HTR-8/SVneo (cell line): Measurements from ENCODE around the gene PRKAG2.
A peak's percentile ranks its signal among the peaks of the same experiment; 100 is the strongest.
"Not testable (repeated sequence)": the region's sequence is repeated elsewhere in the genome, so short reads cannot be mapped to it uniquely, and the experiment has no call there.

Source experiments
- DNase-seq: peaks from one replicate; pipeline ENCODE4 v3.0.0; 2011; ENCODE audit warnings: low spot score, mixed read lengths; ENCODE audit not compliant: insufficient read length
- FAIRE-seq: peaks from 2 replicates; lab custom pipeline; 2011; peaks lifted over from hg19 to GRCh38; lab: Jason Lieb, UNC

The PRKAG2 gene

GRCh38 chr7:151888079-151889067 lies 11.5 kb upstream of the PRKAG2 start:
- no peak for FAIRE-seq
- no peak for DNase-seq

GRCh38 chr7:151886783-151887182 lies 9.9 kb upstream of the PRKAG2 start:
- DNase-seq (no peak), FAIRE-seq (no peak)

DNA sequence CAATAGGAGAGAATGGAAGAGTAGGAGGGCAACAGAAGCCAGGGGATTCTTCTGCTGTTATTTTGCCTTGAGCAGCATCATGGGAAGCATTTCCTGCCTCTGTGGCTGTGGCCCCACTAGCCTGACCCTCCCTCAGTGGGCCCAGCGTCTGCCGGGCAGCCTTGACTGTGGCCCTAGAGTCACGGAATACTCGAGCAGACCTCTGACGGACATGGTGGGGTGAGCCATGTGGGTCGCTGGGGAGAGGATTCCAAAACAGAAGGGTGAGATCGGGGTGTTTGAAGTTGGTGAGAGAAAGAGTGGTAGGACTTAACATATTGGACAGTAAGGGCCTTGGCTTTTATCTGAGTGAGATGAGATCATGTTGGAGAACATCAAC lies 8.3 kb upstream of the PRKAG2 start:
- DNase-seq = no peak
- FAIRE-seq = no peak

GRCh38 chr7:151884312-151885201 lies 7.6 kb upstream of the PRKAG2 start:
- FAIRE-seq = no peak

GRCh38 chr7:151883857-151884256 lies 6.9 kb upstream of the PRKAG2 start:
- DNase-seq = no peak
- no peak for FAIRE-seq

More at GRCh38 chr7:151884312-151885201, 7.6 kb upstream of the PRKAG2 start:
- no peak for DNase-seq

DNA sequence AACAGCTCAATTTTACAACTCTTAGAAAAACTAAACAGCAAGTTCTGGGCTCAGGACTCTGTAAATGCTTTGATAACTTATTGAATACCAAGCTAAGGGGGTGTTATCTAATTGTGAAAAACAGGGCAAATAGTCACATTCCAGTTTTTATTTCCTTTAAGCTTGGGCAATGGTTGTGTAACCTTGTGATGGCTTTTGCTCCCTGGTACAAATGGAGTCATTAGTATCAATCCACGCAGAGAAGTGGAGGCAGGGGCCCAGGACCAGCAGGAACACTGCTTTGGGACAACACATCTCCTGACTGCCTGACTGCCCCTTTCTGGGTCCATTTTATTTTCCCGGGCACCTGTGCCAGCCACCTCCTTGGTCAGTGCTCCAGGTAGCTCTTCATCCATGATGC lies 5.8 kb upstream of the PRKAG2 start:
- FAIRE-seq (no peak), DNase-seq (no peak)

DNA sequence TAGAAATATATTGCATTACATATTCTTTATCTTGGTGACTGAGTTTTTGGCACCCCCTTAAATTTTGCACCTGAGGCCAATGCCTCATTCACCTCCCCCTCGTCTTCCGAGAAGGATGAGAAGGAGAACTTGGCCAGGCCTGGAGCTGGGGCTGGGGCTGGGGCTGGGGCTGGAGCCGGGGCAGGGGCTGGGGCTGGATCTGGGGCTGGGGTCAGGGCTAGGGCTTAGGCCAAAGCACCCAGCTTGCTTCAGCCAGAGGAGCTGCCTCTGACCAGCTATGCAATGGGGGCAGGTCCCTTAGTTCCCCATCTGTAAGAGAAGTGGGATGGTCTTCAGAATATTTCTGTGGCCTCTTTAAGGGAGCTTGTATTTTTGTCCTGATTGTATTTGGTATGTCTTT lies 3.8 kb upstream of the PRKAG2 start:
- no peak for FAIRE-seq
- DNase-seq = no peak

GRCh38 chr7:151877911-151878835 lies 1.3 kb upstream of the PRKAG2 start:
- DNase-seq (no peak), FAIRE-seq (no peak)

GRCh38 chr7:151875942-151876898 lies 695 bp downstream of the PRKAG2 start:
- DNase-seq = peak; percentile 56
- FAIRE-seq = no peak

GRCh38 chr7:151874479-151874878 lies 2.4 kb downstream of the PRKAG2 start:
- not testable (repeated sequence) for FAIRE-seq

DNA sequence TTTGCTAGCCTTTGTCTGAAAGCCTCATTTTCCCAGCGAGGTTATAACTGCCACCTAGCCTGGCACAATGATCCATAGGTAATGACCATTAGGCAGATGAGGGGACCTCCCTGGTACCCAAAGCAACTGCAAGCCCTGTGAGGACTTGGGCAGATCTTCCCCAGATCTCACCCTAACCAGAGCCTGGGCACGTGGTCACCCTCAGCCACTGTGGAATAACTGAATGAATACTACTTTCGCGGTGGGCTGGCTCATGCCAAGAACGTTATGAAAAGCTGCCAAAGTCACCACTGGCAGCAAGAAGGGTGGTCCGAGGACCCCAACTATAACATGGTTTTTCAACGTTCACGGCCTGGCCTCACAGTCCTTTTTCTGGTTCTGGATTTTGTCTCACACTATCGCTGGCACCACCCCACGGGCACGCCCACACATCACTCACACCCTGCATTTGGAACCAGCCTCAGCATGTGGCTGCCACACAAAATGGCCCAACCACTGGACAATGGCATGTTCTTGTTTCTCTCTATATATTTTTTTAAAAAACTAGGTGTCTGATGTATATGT lies 3.4 kb downstream of the PRKAG2 start:
- no peak for DNase-seq
- FAIRE-seq = no peak

More at GRCh38 chr7:151874479-151874878, 2.4 kb downstream of the PRKAG2 start:
- DNase-seq = not testable (repeated sequence)

- no peak for FAIRE-seq
- DNase-seq = no peak
Measured at GRCh38 chr7:151872531-151873401, 4.1 kb downstream of the PRKAG2 start.

- FAIRE-seq = no peak
- DNase-seq = no peak
Measured at GRCh38 chr7:151871904-151872303, 5.0 kb downstream of the PRKAG2 start.

- no peak for FAIRE-seq
Measured at GRCh38 chr7:151871189-151871735, 5.7 kb downstream of the PRKAG2 start.

DNA sequence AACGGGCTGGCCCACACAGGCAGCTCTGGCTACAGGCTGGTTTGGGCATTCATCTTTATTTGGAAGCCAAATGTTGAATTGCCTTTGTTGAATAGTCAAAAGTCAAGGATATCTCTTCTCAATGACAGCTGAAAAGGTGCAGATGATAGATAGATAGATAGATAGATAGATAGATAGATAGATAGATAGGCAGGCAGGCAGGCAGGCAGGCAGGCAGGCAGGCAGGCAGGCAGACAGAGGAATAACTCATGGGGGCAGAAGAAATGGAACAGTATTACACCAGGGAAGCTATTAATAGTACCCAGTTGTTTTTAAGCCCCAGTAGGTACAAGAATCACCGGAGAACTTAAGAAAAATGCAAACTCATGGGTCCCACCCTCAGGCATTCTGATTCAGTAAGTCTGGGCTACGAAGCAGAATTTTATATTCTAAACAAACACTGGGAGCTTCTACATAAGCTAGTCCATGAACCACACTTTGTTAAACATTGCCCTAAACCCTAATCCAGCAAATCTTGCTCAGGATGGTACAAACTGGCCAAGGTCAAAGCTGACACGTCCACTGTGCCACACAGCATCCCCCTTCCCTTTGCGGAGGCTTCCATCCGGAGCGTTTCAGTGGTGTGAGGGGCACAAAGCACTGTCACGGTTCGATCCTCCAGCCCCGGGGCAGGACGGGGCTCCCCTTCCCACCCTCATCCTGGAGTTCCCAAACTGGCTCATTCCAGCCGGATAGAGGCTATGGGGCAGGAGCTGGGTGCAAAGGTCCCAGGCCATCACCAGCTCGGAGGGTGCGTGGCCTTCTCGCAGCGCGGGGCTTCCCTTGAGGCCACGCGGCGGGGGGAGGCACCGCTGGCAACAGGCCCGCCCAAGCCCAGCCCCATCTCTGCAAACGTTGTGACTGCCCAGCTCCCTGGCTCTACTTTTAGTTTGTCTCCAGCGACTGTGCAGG lies 6.7 kb downstream of the PRKAG2 start:
- FAIRE-seq (no peak), DNase-seq (no peak)

More at GRCh38 chr7:151871189-151871735, 5.7 kb downstream of the PRKAG2 start:
- DNase-seq = no peak

GRCh38 chr7:151869455-151869854 lies 7.5 kb downstream of the PRKAG2 start:
- DNase-seq = no peak

More at GRCh38 chr7:151869455-151869854, 7.5 kb downstream of the PRKAG2 start:
- no peak for FAIRE-seq
